Measurements from ENCODE around the gene MTERF1. TPM values are rescaled to one million over a fixed set of nuclear protein-coding genes. Genes with fewer than 3 reads are reported as not detected.
"Not testable (repeated sequence)": the region's sequence is repeated elsewhere in the genome, so short reads cannot be mapped to it uniquely, and the experiment has no call there.

Gene MTERF1
- total RNA-seq, 1 donor from 2014 or later: 8.1 TPM

DNA sequence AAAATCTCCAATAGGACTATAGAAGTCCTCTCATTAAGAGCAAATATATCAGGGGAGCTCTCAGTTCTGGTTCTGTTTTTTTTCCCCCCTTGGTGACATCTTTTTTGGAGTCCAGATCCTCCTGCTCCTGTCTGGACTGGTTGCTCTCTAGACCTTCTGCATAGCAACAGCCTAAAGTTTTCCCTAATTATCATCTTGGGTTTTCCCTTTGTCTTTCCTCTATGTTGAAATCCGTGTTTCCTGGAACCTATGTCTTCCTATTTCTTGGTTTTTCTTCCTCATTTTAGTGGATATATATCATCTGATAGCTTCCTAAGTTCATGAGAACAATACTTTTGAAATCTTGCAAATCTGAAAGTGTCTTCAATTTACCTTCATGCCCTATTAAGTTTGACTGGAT lies 29.7 kb upstream of the MTERF1 start:
- Histone ChIP-seq H3K9me3 (no peaks in the 10 kb centered on the region), H3K36me3 (no peaks in the 10 kb centered on the region), H3K4me3 (no peak overlapping the region), H3K27ac (no peak overlapping the region), H3K4me1 (no peaks in the 10 kb centered on the region), H3K27me3 (no peaks in the 10 kb centered on the region)
- DNase-seq (ENCODE audit: extremely low spot score in 2 of 2): no peak
- intact Hi-C loops (cut with DNase I): no loop called here
- TF ChIP-seq, protein P1, sequence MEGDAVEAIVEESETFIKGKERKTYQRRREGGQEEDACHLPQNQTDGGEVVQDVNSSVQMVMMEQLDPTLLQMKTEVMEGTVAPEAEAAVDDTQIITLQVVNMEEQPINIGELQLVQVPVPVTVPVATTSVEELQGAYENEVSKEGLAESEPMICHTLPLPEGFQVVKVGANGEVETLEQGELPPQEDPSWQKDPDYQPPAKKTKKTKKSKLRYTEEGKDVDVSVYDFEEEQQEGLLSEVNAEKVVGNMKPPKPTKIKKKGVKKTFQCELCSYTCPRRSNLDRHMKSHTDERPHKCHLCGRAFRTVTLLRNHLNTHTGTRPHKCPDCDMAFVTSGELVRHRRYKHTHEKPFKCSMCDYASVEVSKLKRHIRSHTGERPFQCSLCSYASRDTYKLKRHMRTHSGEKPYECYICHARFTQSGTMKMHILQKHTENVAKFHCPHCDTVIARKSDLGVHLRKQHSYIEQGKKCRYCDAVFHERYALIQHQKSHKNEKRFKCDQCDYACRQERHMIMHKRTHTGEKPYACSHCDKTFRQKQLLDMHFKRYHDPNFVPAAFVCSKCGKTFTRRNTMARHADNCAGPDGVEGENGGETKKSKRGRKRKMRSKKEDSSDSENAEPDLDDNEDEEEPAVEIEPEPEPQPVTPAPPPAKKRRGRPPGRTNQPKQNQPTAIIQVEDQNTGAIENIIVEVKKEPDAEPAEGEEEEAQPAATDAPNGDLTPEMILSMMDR (IDR thresholded peaks at IDR 0.05): no peak
- TF ChIP-seq POLR2A (IDR thresholded peaks at IDR 0.05): no peak
- TF ChIP-seq POLR2AphosphoS5 (IDR thresholded peaks at IDR 0.05; ENCODE audit: insufficient read depth in 1 of 2, low read depth in 1 of 2): no peak

DNA sequence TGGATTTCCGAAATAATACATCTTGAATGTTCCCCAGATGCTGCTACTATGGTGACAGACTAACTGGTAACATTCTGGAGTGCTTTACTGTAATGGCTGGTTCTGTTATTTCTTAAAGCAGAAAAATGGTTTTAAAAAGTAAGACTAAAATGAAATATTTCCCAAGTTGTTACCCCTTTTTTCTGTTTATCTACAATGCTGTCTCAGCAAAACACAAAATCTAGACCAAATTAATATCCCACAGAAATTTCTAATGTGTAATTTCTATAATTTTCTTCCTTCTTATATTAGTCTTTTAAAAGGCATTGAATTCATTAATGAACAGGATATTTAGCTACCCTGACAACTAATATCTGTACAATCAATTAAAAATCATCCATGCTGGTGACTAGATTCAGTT lies 19.1 kb upstream of the MTERF1 start:
- DNase-seq (ENCODE audit: extremely low spot score in 2 of 2): no peak
- Histone ChIP-seq H3K27ac (no peak overlapping the region), H3K27me3 (no peaks in the 10 kb centered on the region), H3K9me3 (no peaks in the 10 kb centered on the region), H3K36me3 (no peaks in the 10 kb centered on the region), H3K4me3 (no peak overlapping the region), H3K4me1 (no peaks in the 10 kb centered on the region)
- intact Hi-C loops (cut with DNase I): no loop called here
- TF ChIP-seq POLR2A (IDR thresholded peaks at IDR 0.05) (no peak), POLR2AphosphoS5 (IDR thresholded peaks at IDR 0.05; ENCODE audit: insufficient read depth in 1 of 2, low read depth in 1 of 2) (no peak)
- TF ChIP-seq, protein P1 (IDR thresholded peaks at IDR 0.05): no peak

DNA sequence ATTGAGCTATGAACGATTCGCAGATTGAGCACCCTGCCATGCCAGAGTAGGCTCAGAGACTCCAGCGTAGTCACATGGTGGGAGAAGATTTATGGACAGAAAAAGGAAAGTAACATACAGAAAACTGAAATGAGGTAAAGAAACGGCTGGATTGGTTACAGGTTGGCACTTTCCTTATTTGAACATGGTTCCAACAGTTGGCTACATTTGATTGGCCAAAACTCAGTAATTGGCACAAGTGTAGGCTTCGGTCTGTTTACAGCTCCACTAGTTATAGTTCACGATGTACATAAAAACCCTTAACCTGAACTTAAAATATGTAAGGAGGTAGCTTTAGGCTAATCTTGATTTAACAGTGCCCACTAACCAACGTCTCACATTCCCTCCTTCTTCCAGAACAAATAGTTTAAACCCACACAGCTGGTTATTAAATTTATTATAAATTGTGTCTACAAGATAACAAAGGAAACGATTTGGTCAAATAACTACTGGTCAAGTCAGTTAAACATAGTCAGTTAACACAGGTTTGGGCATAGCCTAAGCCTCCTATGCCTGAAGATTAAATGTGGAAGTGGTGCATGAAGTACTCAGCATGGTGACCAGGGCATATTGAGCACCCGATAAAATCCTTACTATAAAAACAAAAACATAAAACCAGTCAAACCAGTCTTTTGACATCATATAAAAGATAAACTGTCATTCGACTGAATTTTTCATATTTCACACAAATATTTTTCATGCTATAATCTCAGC lies 17.9 kb upstream of the MTERF1 start:
- DNase-seq (ENCODE audit: extremely low spot score in 2 of 2): no peak
- Histone ChIP-seq H3K9me3 (no peaks in the 10 kb centered on the region), H3K4me1 (no peaks in the 10 kb centered on the region), H3K27ac (no peak overlapping the region), H3K27me3 (no peaks in the 10 kb centered on the region), H3K4me3 (no peak overlapping the region), H3K36me3 (no peaks in the 10 kb centered on the region)
- TF ChIP-seq POLR2A (IDR thresholded peaks at IDR 0.05): no peak
- TF ChIP-seq POLR2AphosphoS5 (IDR thresholded peaks at IDR 0.05; ENCODE audit: insufficient read depth in 1 of 2, low read depth in 1 of 2): no peak
- TF ChIP-seq, protein P1 (IDR thresholded peaks at IDR 0.05): no peak
- intact Hi-C loops (cut with DNase I): no loop called here

DNA sequence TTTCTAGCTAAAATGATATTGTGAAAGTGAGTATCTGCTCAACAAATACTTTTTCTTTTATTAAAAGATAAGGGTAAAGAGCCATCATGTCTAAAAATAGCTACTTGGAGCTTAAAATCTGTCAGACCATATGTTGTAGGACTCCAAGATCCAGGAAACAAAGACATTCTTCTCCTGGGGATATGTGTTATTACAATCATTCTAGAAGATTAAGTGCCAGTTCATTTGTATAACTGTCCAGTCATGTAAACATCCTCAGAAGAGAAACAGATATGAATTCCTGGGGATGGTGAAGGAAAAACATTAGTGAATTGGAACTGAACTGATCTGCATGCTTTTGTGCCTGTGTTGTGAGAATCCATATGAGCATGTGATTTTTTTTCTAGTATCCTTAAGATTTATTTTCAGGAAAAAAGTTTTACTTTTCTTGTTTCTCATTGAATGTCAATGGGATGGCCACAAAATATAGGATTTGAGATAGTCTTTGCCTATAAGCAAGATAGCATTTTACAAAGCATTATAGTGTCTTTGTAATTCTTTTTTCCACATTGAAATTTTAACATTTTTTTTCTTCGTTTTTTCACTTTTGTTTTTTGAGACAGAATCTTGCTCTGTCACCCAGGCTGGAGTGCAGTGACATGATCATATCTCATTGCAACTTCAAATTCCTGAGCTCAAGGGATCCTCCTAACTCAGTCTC lies 14.4 kb upstream of the MTERF1 start:
- Histone ChIP-seq H3K4me1 (no peaks in the 10 kb centered on the region), H3K27ac (no peak overlapping the region), H3K27me3 (no peaks in the 10 kb centered on the region), H3K4me3 (no peak overlapping the region), H3K9me3 (no peaks in the 10 kb centered on the region), H3K36me3 (no peaks in the 10 kb centered on the region)
- DNase-seq (ENCODE audit: extremely low spot score in 2 of 2): no peak
- intact Hi-C loops (cut with DNase I): no loop called here
- TF ChIP-seq POLR2AphosphoS5 (IDR thresholded peaks at IDR 0.05; ENCODE audit: insufficient read depth in 1 of 2, low read depth in 1 of 2) (no peak), POLR2A (IDR thresholded peaks at IDR 0.05) (no peak)
- TF ChIP-seq, protein P1 (IDR thresholded peaks at IDR 0.05): no peak

DNA sequence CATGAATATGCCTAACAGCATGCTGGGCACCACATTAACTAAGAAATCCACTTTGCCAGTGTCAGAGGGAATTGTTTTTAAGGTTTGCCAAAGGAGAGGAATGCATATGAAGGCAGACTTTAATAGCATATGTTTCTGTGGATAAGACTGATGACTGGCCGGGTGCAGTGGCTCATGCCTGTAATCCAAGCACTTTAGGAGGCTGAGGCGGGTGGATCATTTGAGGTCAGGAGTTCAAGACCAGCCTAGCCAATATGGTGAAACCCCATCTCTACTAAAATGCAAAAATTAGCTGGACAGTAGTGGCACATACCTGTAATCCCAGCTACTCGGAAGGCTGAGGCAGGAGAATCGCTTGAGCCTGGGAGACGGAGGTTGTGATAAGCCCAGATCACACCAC lies 13.2 kb upstream of the MTERF1 start:
- H3K9me3 ChIP-seq; H3K27me3 ChIP-seq; DNase-seq (ENCODE audit: extremely low spot score in 2 of 2); H3K4me3 ChIP-seq; H3K36me3 ChIP-seq; H3K27ac ChIP-seq; intact Hi-C loops (cut with DNase I); H3K4me1 ChIP-seq: not testable (repeated sequence)

All from vagina (tissue), 2 donors.